HCT116 (cell line): Measurements from ENCODE around the gene SEZ6L2. TPM values are rescaled to one million over a fixed set of nuclear protein-coding genes. Genes with fewer than 3 reads are reported as not detected.

Experiments used
- ATAC-seq: fragments of 200-7000 bp; cut with Tn5 transposase; 2 replicates; pipeline ENCODE4 v1.9.1; 2020; ENCODE audit warnings: mild to moderate bottlenecking, moderate library complexity
- BruUV-seq: library from RNA; stranded (reverse); fragments of 400-500 nt; replicated peaks from 2 replicates; lab custom pipeline; 2021; lab: Mats Ljungman, UMichigan
- CTCF ChIA-PET: fragments of 300-600 bp; sonication (Branson Sonifier 250); formaldehyde crosslinking; loops from one replicate; lab custom pipeline; 2021; ENCODE audit warnings: antibody characterized with exemption; lab: Charles Lee
- POLR2A ChIA-PET: fragments of 300-600, 350-600 bp; sonication (Branson Sonifier 250); formaldehyde crosslinking; loops from one replicate; lab custom pipeline; 2021; ENCODE audit warnings: antibody characterized with exemption; lab: Charles Lee
- RAD21 ChIA-PET, 2 experiments: fragments of 300-600 bp; sonication (Branson Sonifier 250); formaldehyde crosslinking; loops; one replicate each; lab custom pipeline; 2023; ENCODE audit warnings: low total read pairs in 2 of 2; ENCODE audit not compliant: uncharacterized antibody in 2 of 2, unreplicated experiment in 2 of 2, low non-redundant PET in 1 of 2; lab: Charles Lee
- DNase-seq: peaks from one replicate; pipeline ENCODE4 v3.0.0-alpha.2; 2010; ENCODE audit warnings: low read depth, low spot score
- H2AFZ ChIP-seq: fragments of 200-600 bp; shearing (Covaris generic), sonication (generic); 2 replicates; pipeline ENCODE4 v1.6.1; 2017; ENCODE audit warnings: low read depth, mixed run types, mixed read lengths, antibody characterized with exemption, low read length; ENCODE audit not compliant: poor library complexity, severe bottlenecking
- H3K27ac ChIP-seq: 2 replicates; pipeline ENCODE4 v1.5.1; 2012; ENCODE audit warnings: low read depth, low read length
- H3K27me3 ChIP-seq: fragments of 200-600 bp; sonication (generic); 2 replicates; pipeline ENCODE4 v1.6.1; 2016; ENCODE audit warnings: mixed run types, low read length, mixed read lengths; ENCODE audit not compliant: insufficient read depth
- H3K36me3 ChIP-seq, 2 experiments: fragments of 200-500 bp in 1 of 2; fragments of 200-600 bp in 1 of 2; sonication (Bioruptor generic) in 1 of 2; sonication (generic) in 1 of 2; 2 replicates each; pipeline versions ENCODE4 v1.5.1 to v1.6.1; 2014 to 2016; ENCODE audit warnings: low read length in 2 of 2, inconsistent platforms in 1 of 2, mixed read lengths in 1 of 2, mixed run types in 1 of 2; ENCODE audit not compliant: insufficient read depth in 2 of 2, control insufficient read depth in 1 of 2
- H3K4me1 ChIP-seq, 2 experiments: fragments of 200-600 bp in 1 of 2; sonication (generic) in 1 of 2; 2 replicates each; pipeline versions ENCODE4 v1.5.1 to v1.6.1; 2012 to 2017; ENCODE audit warnings: low read length in 2 of 2, inconsistent platforms in 1 of 2, mild to moderate bottlenecking in 1 of 2, mixed read lengths in 1 of 2, mixed run types in 1 of 2, moderate library complexity in 1 of 2; ENCODE audit not compliant: insufficient read depth in 2 of 2, control insufficient read depth in 1 of 2
- H3K4me2 ChIP-seq: fragments of 200-600 bp; sonication (generic); 2 replicates; pipeline ENCODE4 v1.6.1; 2017; ENCODE audit warnings: mixed run types, low read length, mixed read lengths
- H3K4me3 ChIP-seq, 2 experiments: fragments of 200-600 bp in 1 of 2; sonication (generic) in 1 of 2; replicated peaks in 1 of 2; 2 replicates each; pipeline ENCODE4 v1.5.1; 2011 to 2016; ENCODE audit warnings: low read length in 2 of 2, control low read depth in 1 of 2, low read depth in 1 of 2, mild to moderate bottlenecking in 1 of 2, mixed read lengths in 1 of 2, mixed run types in 1 of 2
- H3K79me2 ChIP-seq: fragments of 200-600 bp; sonication (generic); 2 replicates; pipeline ENCODE4 v1.6.1; 2017; ENCODE audit warnings: mild to moderate bottlenecking, mixed run types, low read length, moderate library complexity, mixed read lengths; ENCODE audit not compliant: insufficient read depth
- H3K9ac ChIP-seq: fragments of 200-600 bp; sonication (generic); 2 replicates; pipeline ENCODE4 v1.6.1; 2016; ENCODE audit warnings: low read length, mixed read lengths
- H3K9me2 ChIP-seq: fragments of 200-600 bp; sonication (generic), shearing (Covaris generic); 2 replicates; pipeline ENCODE4 v1.6.1; 2017; ENCODE audit warnings: mixed run types, mild to moderate bottlenecking, moderate library complexity; ENCODE audit not compliant: insufficient read depth
- H3K9me3 ChIP-seq, 2 experiments: fragments of 200-500 bp in 1 of 2; fragments of 200-600 bp in 1 of 2; sonication (Bioruptor generic) in 1 of 2; sonication (generic) in 1 of 2; 2 replicates each; pipeline ENCODE4 v1.6.1; 2014 to 2017; ENCODE audit warnings: low read length in 2 of 2, mixed read lengths in 2 of 2, inconsistent platforms in 1 of 2, low read depth in 1 of 2, mild to moderate bottlenecking in 1 of 2, mixed run types in 1 of 2, moderate library complexity in 1 of 2; ENCODE audit not compliant: control insufficient read depth in 1 of 2, insufficient read depth in 1 of 2
- H4K20me1 ChIP-seq: fragments of 200-600 bp; sonication (generic), shearing (Covaris generic); 2 replicates; pipeline ENCODE4 v1.6.1; 2017; ENCODE audit warnings: mixed run types, mild to moderate bottlenecking, moderate library complexity; ENCODE audit not compliant: insufficient read depth
- CBX3 ChIP-seq: IDR thresholded peaks from 2 replicates; pipeline ENCODE4 v1.6.1; 2012; ENCODE audit warnings: low read depth
- CEBPB ChIP-seq: IDR thresholded peaks from 2 replicates; pipeline ENCODE4 v1.6.1; 2012; ENCODE audit warnings: low read depth
- EGR1 ChIP-seq: IDR thresholded peaks from 2 replicates; pipeline ENCODE4 v1.6.1; 2012; ENCODE audit warnings: low read depth
- EZH2 ChIP-seq: fragments of 200-600 bp; sonication (generic); IDR thresholded peaks from 2 replicates; pipeline ENCODE4 v1.6.1; 2017; ENCODE audit warnings: antibody characterized with exemption, mixed run types
- EZH2phosphoT487 ChIP-seq: fragments of 200-600 bp; IDR thresholded peaks from 2 replicates; pipeline ENCODE4 v1.6.1; 2018; ENCODE audit warnings: antibody characterized with exemption, borderline replicate concordance
- FOSL1 ChIP-seq: IDR thresholded peaks from 2 replicates; pipeline ENCODE4 v1.6.1; 2012; ENCODE audit warnings: low read depth
- POLR2A ChIP-seq: IDR thresholded peaks from 2 replicates; pipeline ENCODE4 v1.7.0; 2011; ENCODE audit warnings: borderline replicate concordance; ENCODE audit not compliant: insufficient read depth, insufficient read length; ENCODE audit errors: extremely low read depth
- POLR2AphosphoS5 ChIP-seq: IDR thresholded peaks from 2 replicates; pipeline ENCODE4 v1.6.1; 2011; ENCODE audit warnings: mild to moderate bottlenecking, low read depth, low read length, moderate library complexity
- RAD21 ChIP-seq: IDR thresholded peaks from 2 replicates; pipeline ENCODE4 v1.6.1; 2012; ENCODE audit warnings: low read depth, mild to moderate bottlenecking
- REST ChIP-seq: IDR thresholded peaks from 2 replicates; pipeline ENCODE4 v1.6.1; 2012; ENCODE audit warnings: low read depth
- SIN3A ChIP-seq: IDR thresholded peaks from 2 replicates; pipeline ENCODE4 v1.6.1; 2012; ENCODE audit warnings: low read depth
- SP1 ChIP-seq: IDR thresholded peaks from 2 replicates; pipeline ENCODE4 v1.6.1; 2012; ENCODE audit warnings: low read depth
- SRF ChIP-seq: IDR thresholded peaks from 2 replicates; pipeline ENCODE4 v1.6.1; 2012; ENCODE audit warnings: low read depth
- TCF7L2 ChIP-seq: IDR thresholded peaks from 2 replicates; pipeline ENCODE4 v1.7.0; 2011; ENCODE audit warnings: borderline replicate concordance, inconsistent platforms; ENCODE audit not compliant: insufficient read depth, insufficient read length; ENCODE audit errors: extremely low read depth
- YY1 ChIP-seq: IDR thresholded peaks from 2 replicates; pipeline ENCODE4 v1.6.1; 2011; ENCODE audit warnings: low read length, low read depth, moderate library complexity, mild to moderate bottlenecking; ENCODE audit not compliant: insufficient replicate concordance; ENCODE audit errors: extremely low read depth
- ZNF274 ChIP-seq: fragments of 200-500 bp; sonication (Bioruptor generic); IDR thresholded peaks from 2 replicates; pipeline ENCODE4 v1.6.1; 2014; ENCODE audit warnings: mild to moderate bottlenecking, low read depth, low read length, inconsistent platforms
- intact Hi-C: fragments of 100-400 bp; cut with micrococcal nuclease; formaldehyde crosslinking; loops from 2 replicates; pipeline ENCODE4 v1.10.0; 2022
- total RNA-seq: library from RNA; stranded (reverse); gene quantifications from one replicate; pipeline ENCODE4 v1.2.1, GENCODE V29; 2021; ENCODE audit not compliant: unreplicated experiment

The SEZ6L2 gene
- total RNA-seq, 1 experiment from 2014 or later = 49.3 TPM

- ChIA-PET CTCF (interaction anchor here (0.6 to 4.9 kb wide), 3 partner anchors 9 to 207 kb away, joined by 3 to 29 read pairs (median 12); partner anchors contain the start of gene PAGR1), POLR2A (interaction anchor here (1.1 to 1.2 kb wide), 2 partner anchors 9 to 14 kb away, joined by 3 read pairs; partner anchors contain the start of gene PAGR1), RAD21 (no interaction called here)
- intact Hi-C loops = no loop called here
- peak overlapping the region; percentile 78 for H3K4me2 ChIP-seq
- peaks cover 72 to 99% of the 10 kb centered on the region in 2 experiments for H3K4me1 ChIP-seq
- no peak for TF ChIP-seq CEBPB
- TF ChIP-seq POLR2AphosphoS5 = peak; percentile 53
- H3K36me3 ChIP-seq = no peaks in the 10 kb centered on the region
- H3K9me2 ChIP-seq = no peaks in the 10 kb centered on the region
- peak overlapping the region in 1 of 2 experiments; percentile 38; a peak in 2 of 4 replicates for H3K4me3 ChIP-seq
- H3K9ac ChIP-seq = peak overlapping the region; percentile 56
- no peaks in the 10 kb centered on the region for H4K20me1 ChIP-seq
- peak overlapping the region; percentile 98 for H3K27ac ChIP-seq
- no peaks in the 10 kb centered on the region for H3K27me3 ChIP-seq
- H3K9me3 ChIP-seq = no peaks in the 10 kb centered on the region
- no TSS peak for BruUV-seq
- DNase-seq (no peak), ATAC-seq (peak; percentile 41)
- no peak overlapping the region for H2AFZ ChIP-seq
- peaks cover 37% of the 10 kb centered on the region for H3K79me2 ChIP-seq
Measured at GRCh38 chr16:29825145-29826044, 74.0 kb downstream of the SEZ6L2 start.

GRCh38 chr16:29824589-29825144, 74.7 kb downstream of the SEZ6L2 start:
- peak overlapping the region; percentile 98 for H3K27ac ChIP-seq
- ATAC-seq (no peak), DNase-seq (no peak)
- peaks cover 74 to 99% of the 10 kb centered on the region in 2 experiments for H3K4me1 ChIP-seq
- H2AFZ ChIP-seq = no peak overlapping the region
- peak overlapping the region; percentile 56 for H3K9ac ChIP-seq
- ChIA-PET CTCF (interaction anchor here (0.6 to 4.9 kb wide), 3 partner anchors 8 to 208 kb away, joined by 3 to 29 read pairs (median 12); partner anchors contain the start of gene PAGR1), POLR2A (interaction anchor here (1.1 to 1.4 kb wide), 2 partner anchors 9 to 17 kb away, joined by 3 to 5 read pairs; partner anchors contain the start of gene PAGR1), RAD21 (no interaction called here)
- H3K9me2 ChIP-seq = no peaks in the 10 kb centered on the region
- peak overlapping the region; percentile 78 for H3K4me2 ChIP-seq
- peaks cover 45% of the 10 kb centered on the region for H3K79me2 ChIP-seq
- intact Hi-C loops = no loop called here
- no peaks in the 10 kb centered on the region for H3K9me3 ChIP-seq
- no TSS peak for BruUV-seq
- no peaks in the 10 kb centered on the region for H3K27me3 ChIP-seq
- no peaks in the 10 kb centered on the region; the same call in 1 of the 2 replicates for H4K20me1 ChIP-seq
- H3K36me3 ChIP-seq = no peaks in the 10 kb centered on the region; a peak in 1 of 4 replicates
- peak overlapping the region in 1 of 2 experiments; percentile 38; a peak in 2 of 4 replicates for H3K4me3 ChIP-seq
- TF ChIP-seq YY1 (no peak), EZH2phosphoT487 (no peak), EZH2 (no peak), REST (no peak), POLR2A (no peak), ZNF274 (no peak), SP1 (no peak), TCF7L2 (no peak), FOSL1 (no peak), EGR1 (no peak), RAD21 (no peak), SIN3A (no peak), CBX3 (no peak), CEBPB (no peak), SRF (no peak)
